Measurements from ENCODE around the gene NEURL4.

DNA sequence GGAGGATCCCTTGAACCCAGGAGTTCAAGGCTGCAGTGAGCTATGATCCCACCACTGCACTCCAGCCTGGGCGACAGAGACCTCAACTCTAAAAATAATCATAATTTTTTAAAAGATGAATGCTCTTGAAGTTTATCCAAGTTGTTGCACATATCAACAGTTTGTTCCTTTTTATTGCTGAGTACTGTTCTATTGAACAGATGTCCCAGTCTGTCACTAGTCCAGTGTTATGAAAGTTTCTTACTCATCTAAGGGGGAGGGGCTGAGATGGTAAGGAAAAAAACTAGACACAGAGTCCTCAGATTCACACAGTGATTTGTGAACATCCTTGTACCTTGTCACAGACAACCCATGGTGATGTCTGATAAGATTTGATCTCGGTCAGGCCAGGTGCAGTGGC lies 11.0 kb upstream of the NEURL4 start:
- TF ChIP-seq, protein P1, sequence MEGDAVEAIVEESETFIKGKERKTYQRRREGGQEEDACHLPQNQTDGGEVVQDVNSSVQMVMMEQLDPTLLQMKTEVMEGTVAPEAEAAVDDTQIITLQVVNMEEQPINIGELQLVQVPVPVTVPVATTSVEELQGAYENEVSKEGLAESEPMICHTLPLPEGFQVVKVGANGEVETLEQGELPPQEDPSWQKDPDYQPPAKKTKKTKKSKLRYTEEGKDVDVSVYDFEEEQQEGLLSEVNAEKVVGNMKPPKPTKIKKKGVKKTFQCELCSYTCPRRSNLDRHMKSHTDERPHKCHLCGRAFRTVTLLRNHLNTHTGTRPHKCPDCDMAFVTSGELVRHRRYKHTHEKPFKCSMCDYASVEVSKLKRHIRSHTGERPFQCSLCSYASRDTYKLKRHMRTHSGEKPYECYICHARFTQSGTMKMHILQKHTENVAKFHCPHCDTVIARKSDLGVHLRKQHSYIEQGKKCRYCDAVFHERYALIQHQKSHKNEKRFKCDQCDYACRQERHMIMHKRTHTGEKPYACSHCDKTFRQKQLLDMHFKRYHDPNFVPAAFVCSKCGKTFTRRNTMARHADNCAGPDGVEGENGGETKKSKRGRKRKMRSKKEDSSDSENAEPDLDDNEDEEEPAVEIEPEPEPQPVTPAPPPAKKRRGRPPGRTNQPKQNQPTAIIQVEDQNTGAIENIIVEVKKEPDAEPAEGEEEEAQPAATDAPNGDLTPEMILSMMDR (conservative IDR thresholded peaks at IDR 0.05), result no peak
- no peak for TF ChIP-seq EZH2 (IDR thresholded peaks at IDR 0.05; ENCODE audit: low read depth)

Data from PC-9 (cell line).